PC-3 (cell line): ENCODE data around the gene CLMN.

Experiments used
- CTCF ChIP-seq: fragments of 300-600 bp; sonication (generic); conservative IDR thresholded peaks from 2 replicates; pipeline ENCODE4 v1.5.1; 2017; ENCODE audit warnings: antibody characterized with exemption, low read depth, mild to moderate bottlenecking, low read length
- EZH2phosphoT487 ChIP-seq: fragments of 300-600 bp; sonication (generic); IDR thresholded peaks from 2 replicates; pipeline ENCODE4 v1.6.1; 2018; ENCODE audit warnings: mild to moderate bottlenecking, antibody characterized with exemption, low read length, borderline replicate concordance

- TF ChIP-seq CTCF (no peak), EZH2phosphoT487 (no peak)
Measured at GRCh38 chr14:95156161-95157047, 163.3 kb downstream of the CLMN start.
